ENCODE measurements around the gene EDEM3.
"Not testable (repeated sequence)": the region's sequence is repeated elsewhere in the genome, so short reads cannot be mapped to it uniquely, and the experiment has no call there.

Gene EDEM3

GRCh38 chr1:184739796-184740195, 14.9 kb downstream of the EDEM3 start:
- DNase-seq (ENCODE audit: low read depth, low spot score) = no peak

- no peak for DNase-seq (ENCODE audit: low read depth, low spot score)
Observed at GRCh38 chr1:184739070-184739469, 15.6 kb downstream of the EDEM3 start.

GRCh38 chr1:184734980-184735379, 19.7 kb downstream of the EDEM3 start:
- DNase-seq (ENCODE audit: low read depth, low spot score) = no peak

GRCh38 chr1:184724843-184725242, 29.8 kb downstream of the EDEM3 start:
- DNase-seq (ENCODE audit: low read depth, low spot score) = no peak

- no peak for DNase-seq (ENCODE audit: low read depth, low spot score)
Observed at GRCh38 chr1:184716158-184716557, 38.5 kb downstream of the EDEM3 start.

GRCh38 chr1:184709418-184709817, 45.2 kb downstream of the EDEM3 start:
- no peak for DNase-seq (ENCODE audit: low read depth, low spot score)

GRCh38 chr1:184708084-184708676, 46.5 kb downstream of the EDEM3 start:
- DNase-seq (ENCODE audit: low read depth, low spot score) = no peak

GRCh38 chr1:184705271-184705670, 49.4 kb downstream of the EDEM3 start:
- DNase-seq (ENCODE audit: low read depth, low spot score) = no peak

GRCh38 chr1:184701816-184702215, 52.8 kb downstream of the EDEM3 start:
- DNase-seq (ENCODE audit: low read depth, low spot score) = no peak

GRCh38 chr1:184698969-184699368, 55.7 kb downstream of the EDEM3 start:
- DNase-seq (ENCODE audit: low read depth, low spot score) = no peak

GRCh38 chr1:184698016-184698415, 56.6 kb downstream of the EDEM3 start:
- no peak for DNase-seq (ENCODE audit: low read depth, low spot score)

- DNase-seq (ENCODE audit: low read depth, low spot score) = no peak
Observed at GRCh38 chr1:184696403-184696802, 58.3 kb downstream of the EDEM3 start.

- no peak for DNase-seq (ENCODE audit: low read depth, low spot score)
Observed at GRCh38 chr1:184695023-184695422, 59.6 kb downstream of the EDEM3 start.

GRCh38 chr1:184693011-184693410, 61.6 kb downstream of the EDEM3 start:
- DNase-seq (ENCODE audit: low read depth, low spot score) = no peak

GRCh38 chr1:184691719-184692324, 62.8 kb downstream of the EDEM3 start:
- DNase-seq (ENCODE audit: low read depth, low spot score) = peak; percentile 6

- no peak for DNase-seq (ENCODE audit: low read depth, low spot score)
Observed at GRCh38 chr1:184686540-184686939, 68.1 kb downstream of the EDEM3 start.

- no peak for DNase-seq (ENCODE audit: low read depth, low spot score)
Observed at GRCh38 chr1:184685116-184685515, 69.5 kb downstream of the EDEM3 start.

GRCh38 chr1:184684285-184685074, 70.2 kb downstream of the EDEM3 start:
- no peak for DNase-seq (ENCODE audit: low read depth, low spot score)

GRCh38 chr1:184682956-184683355, 71.7 kb downstream of the EDEM3 start:
- no peak for DNase-seq (ENCODE audit: low read depth, low spot score)

- DNase-seq (ENCODE audit: low read depth, low spot score) = not testable (repeated sequence)
Observed at GRCh38 chr1:184680611-184681225, 73.9 kb downstream of the EDEM3 start.

GRCh38 chr1:184679472-184679871, 75.2 kb downstream of the EDEM3 start:
- DNase-seq (ENCODE audit: low read depth, low spot score) = not testable (repeated sequence)

GRCh38 chr1:184677344-184677743, 77.3 kb downstream of the EDEM3 start:
- DNase-seq (ENCODE audit: low read depth, low spot score) = no peak
